ENCODE measurements around the gene TMEM132D.

GRCh38 chr12:129383956-129384355 lies 519.9 kb downstream of the TMEM132D start:
- TF ChIP-seq CTCF (IDR thresholded peaks at IDR 0.05; ENCODE audit: extremely low read depth in 1 of 2, insufficient read depth in 1 of 2, low read depth in 1 of 2, low read length in 2 of 2) (no peak), JUN (IDR thresholded peaks at IDR 0.05; ENCODE audit: borderline replicate concordance, insufficient read depth, insufficient read length, low read depth) (no peak), MAX (IDR thresholded peaks at IDR 0.05; ENCODE audit: insufficient read depth, insufficient read length) (no peak), POLR2A (IDR thresholded peaks at IDR 0.05; ENCODE audit: low read depth, low read length) (no peak), EZH2 (IDR thresholded peaks at IDR 0.05; ENCODE audit: borderline replicate concordance, low read depth, low read length, severe bottlenecking) (no peak)
